ENCODE measurements around the gene ARIH1.

GRCh38 chr15:72560458-72560857 is 86.3 kb downstream of the ARIH1 start:
- TF ChIP-seq POLR2AphosphoS5 (IDR thresholded peaks at IDR 0.05; ENCODE audit: low read depth, low read length) (no peak), KDM5A (IDR thresholded peaks at IDR 0.05; ENCODE audit: low read length) (no peak), PHF8 (conservative IDR thresholded peaks at IDR 0.05; ENCODE audit: low read depth, low read length) (no peak), EZH2 (IDR thresholded peaks at IDR 0.05; ENCODE audit: low read depth, low read length, severe bottlenecking) (no peak), CTCF (IDR thresholded peaks at IDR 0.05; ENCODE audit: control extremely low read depth in 1 of 3, insufficient read depth in 1 of 3, low read depth in 1 of 3, low read length in 3 of 3) (no peak), MAFK (IDR thresholded peaks at IDR 0.05; ENCODE audit: low read depth, low read length) (no peak), TCF12 (IDR thresholded peaks at IDR 0.05; ENCODE audit: low read depth, low read length) (no peak), CEBPB (IDR thresholded peaks at IDR 0.05; ENCODE audit: low read depth, low read length) (no peak), JUN (IDR thresholded peaks at IDR 0.05; ENCODE audit: low read depth, low read length) (no peak)
